GM19452 (cell line): ENCODE results near the gene PLA2G3.

Experiments
- ATAC-seq: cut with Tn5 transposase; IDR thresholded peaks from one replicate; pipeline ENCODE4 v1.9.1; 2021; ENCODE audit not compliant: unreplicated experiment

The PLA2G3 gene

GRCh38 chr22:31148488-31148887 is 8.2 kb upstream of the PLA2G3 start:
- ATAC-seq, result no peak

DNA sequence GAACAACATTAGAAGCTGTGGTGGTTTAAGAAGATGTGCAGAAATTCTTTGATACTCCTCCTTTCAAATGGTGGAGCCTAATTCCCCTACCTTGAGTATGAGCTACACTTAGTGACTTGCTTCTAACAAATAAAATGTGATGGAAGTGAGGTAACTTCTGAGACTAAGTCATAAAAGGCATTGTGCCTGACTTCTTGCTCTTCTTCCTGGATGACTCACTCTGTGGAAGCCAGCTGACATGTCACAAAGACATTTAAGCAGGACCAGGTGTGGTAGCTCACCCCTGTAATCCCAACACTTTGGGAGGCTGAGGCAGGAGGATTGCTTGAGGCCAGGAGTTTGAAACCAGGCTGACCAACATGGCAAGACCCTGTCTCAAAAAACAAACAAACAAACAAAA is 3.9 kb upstream of the PLA2G3 start:
- ATAC-seq, result no peak

GRCh38 chr22:31143537-31143936 is 3.2 kb upstream of the PLA2G3 start:
- ATAC-seq, result no peak

- ATAC-seq, result no peak
These were observed 2.7 kb upstream of the PLA2G3 start for GRCh38 chr22:31143038-31143437.

DNA sequence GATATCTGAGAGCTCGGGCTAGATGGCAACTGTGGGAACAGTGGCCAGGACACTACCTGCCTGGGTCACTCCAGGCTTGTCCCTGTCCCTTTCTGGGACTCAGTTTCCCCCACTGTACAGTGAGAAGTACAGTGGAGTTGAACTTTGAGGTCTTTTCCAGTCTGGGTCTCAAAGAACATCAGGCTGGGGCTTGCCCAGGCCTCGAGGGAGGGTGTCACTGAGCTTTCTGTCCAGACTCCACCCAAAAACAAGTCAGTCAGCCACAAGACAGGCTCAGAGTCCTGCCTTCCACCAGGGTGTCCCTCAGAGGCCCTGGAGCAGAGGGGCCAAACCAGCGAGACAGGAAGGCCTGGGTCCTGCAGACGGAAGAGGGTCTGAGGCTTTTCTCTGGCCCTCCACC is 2.0 kb upstream of the PLA2G3 start:
- ATAC-seq, result no peak

- no peak for ATAC-seq
These were observed 1.2 kb upstream of the PLA2G3 start for GRCh38 chr22:31141551-31141950.

GRCh38 chr22:31140746-31141145 is 438 bp upstream of the PLA2G3 start:
- no peak for ATAC-seq

DNA sequence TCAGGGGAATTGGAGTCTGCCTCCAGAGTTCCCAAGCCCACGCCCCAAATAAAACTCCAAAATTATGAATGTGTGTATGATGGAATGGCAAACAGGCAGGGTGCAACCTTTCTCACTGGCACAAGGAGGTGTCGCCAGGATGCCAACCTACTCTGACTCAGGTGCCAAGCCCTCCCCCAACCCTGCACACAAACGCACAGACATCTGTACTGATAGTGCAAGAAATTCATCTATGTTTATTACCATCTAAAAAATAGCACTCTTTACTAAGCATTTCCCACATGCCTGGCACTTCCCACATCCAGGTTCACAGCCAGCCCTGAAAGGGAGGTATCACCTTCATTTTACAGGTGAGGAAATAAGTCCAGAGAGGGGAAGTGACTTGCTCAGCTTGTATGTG is 1.2 kb downstream of the PLA2G3 start:
- ATAC-seq, result no peak

- no peak for ATAC-seq
These were observed 2.2 kb downstream of the PLA2G3 start for GRCh38 chr22:31138126-31138525.

DNA sequence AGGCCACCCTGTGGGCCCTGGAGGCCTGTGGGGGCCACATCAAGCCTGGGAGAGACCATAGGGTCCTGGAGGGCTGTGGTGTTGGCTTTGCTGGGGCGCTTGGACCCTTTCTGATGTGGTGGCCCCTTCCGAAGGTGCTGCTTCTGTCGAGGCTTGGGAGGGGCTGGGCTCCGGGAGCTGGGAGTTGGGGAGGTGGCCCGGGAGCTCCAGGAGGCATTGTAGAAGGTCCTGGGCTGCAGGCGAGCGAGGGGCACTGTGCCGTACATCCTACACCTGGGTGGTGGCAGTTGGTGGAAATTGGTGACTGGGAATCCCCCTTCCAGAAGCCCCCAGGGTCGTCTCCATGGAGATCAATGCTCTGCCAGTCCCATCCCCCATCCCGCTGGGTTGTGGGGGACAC is 2.6 kb downstream of the PLA2G3 start:
- ATAC-seq, result no peak

- no peak for ATAC-seq
These were observed 3.6 kb downstream of the PLA2G3 start for GRCh38 chr22:31136711-31137110.

DNA sequence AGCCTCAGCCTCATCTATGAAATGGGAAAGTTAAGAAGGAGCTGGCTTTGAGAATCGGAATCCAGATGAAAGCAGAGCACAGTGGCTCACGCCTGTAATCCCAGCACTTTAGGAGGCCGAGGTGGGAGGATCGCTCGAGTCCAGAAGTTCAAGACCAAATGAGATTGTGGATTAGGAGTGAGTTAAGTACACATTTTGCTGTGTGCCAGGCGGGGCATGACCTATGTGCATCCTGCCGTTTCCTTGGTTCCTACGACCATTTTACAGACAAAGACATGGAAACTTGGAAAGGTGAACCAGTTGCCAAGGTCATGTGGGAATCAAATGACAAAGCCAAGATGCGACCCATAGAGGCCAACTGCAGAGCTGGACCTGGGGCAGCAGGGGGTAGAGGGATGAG is 4.2 kb downstream of the PLA2G3 start:
- ATAC-seq, result no peak

DNA sequence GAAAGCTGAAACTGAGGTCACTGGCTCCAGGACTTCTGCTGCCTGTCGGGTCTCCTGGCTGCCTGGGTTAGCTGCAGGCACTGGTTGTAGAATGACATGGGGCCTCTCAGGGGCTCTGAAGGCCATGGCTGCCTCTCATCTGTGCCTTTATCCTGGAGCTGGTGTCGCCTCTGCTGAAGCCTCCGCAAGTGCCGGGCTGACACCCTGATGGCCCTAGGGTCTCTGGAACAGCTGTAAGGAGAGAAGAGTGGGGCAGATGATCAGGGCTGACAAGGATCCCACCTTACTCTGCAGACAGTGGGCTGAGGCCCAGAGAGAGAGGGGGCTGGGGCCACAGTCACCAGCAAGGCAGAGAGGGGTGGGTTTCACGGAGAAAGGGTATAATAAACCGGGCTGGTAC is 4.6 kb downstream of the PLA2G3 start:
- ATAC-seq, result no peak

DNA sequence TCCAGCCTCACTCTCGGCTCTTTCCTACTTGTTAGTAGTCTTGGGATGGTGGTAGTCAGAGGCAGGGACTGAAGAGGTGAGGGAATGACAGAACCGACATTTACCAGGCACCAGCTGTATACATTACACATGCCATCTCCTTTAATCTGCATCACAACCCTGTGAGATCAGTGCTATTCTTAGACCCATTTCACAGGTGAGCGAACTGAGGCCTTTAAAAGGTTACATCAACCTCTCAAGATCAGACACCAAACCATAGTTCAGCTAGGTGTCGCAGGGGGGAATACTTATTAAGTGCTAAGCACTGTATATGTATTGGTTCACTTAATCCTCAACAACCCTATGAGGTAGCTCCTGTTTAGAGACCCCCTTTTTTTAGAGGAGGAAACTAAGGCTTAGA is 5.6 kb downstream of the PLA2G3 start:
- ATAC-seq, result no peak

- ATAC-seq, result no peak
These were observed 6.4 kb downstream of the PLA2G3 start for GRCh38 chr22:31133911-31134310.

DNA sequence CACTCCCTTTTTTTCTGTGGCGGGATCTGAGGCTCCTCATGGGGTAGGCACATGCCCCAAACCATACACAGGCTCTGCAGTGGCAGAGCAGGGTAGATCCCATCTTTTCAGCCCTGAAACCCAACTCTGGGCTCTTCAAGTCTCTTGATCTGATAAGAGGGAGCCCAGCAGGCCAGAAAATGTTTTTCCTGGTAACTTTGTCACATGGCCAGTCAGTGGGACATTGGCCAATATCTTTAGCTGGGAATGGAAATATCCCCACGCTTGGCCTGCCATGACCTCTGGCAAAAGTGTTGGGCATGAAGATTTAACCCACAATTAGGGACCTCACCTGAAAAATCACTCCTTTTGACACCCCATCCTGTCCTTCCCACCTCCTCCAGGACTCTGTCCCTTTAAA is 9.4 kb downstream of the PLA2G3 start:
- no peak for ATAC-seq

DNA sequence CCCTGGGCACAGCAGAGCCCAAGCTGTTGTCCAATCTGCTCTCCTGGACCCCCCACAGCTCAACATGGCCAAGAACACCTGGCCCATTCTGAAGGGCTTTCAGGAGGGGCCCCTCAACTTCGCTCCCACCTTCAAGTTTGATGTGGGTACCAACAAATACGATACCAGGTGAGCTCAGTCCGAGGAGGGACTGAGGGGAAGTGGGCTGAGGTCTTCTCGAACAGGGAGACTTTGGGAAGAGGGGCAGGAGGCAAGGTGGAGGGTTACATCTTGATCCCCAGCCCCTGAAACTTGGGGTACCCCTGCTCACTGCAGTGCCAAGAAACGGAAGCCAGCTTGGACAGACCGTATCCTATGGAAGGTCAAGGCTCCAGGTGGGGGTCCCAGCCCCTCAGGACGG is 12.2 kb downstream of the PLA2G3 start:
- ATAC-seq, result no peak

GRCh38 chr22:31127181-31127772 is 13.0 kb downstream of the PLA2G3 start:
- no peak for ATAC-seq

DNA sequence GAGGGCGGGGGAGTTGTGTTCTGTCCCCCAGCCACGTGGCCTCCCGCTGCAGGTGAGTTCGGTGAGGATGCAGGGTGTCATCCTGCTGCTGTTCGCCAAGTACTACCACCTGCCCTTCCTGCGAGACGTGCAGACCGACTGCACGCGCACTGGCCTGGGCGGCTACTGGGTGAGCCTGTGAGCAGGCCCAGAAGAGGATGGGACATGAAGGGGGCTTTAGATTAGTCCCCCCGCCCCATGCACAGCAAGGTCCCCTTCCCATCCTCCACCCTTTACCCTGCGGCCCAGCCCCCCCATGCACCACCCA is 13.5 kb downstream of the PLA2G3 start:
- no peak for ATAC-seq

DNA sequence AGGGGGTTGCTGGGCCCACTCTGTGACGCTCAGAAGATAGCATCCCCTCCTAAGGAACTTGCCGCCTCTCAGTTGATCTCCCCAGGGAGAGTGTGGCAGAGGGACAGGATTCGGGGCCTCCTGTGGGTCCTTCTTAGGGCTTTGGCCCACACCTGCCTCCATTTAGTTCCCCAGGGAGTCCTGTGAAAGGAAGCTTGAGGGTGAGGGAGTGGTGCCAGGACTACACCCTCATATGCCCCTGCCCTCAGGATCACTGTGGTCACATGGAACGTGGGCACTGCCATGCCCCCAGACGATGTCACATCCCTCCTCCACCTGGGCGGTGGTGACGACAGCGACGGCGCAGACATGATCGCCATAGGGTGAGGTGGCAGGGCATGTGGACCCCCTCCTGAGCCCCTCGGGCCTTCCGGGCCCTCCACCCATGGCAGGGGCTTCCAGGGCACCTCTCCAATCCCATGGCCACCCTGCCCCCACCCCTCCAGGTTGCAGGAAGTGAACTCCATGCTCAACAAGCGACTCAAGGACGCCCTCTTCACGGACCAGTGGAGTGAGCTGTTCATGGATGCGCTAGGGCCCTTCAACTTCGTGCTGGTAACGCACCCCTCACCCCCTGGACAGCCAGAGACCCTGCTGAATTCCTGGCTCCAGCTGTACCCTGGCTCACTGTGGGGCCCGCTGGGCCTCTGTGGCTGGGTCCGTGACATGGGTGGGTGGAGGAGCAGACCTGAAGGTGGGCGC is 14.0 kb downstream of the PLA2G3 start:
- no peak for ATAC-seq

GRCh38 chr22:31125521-31126117 is 14.7 kb downstream of the PLA2G3 start:
- ATAC-seq, result no peak

GRCh38 chr22:31124811-31125465 is 15.4 kb downstream of the PLA2G3 start:
- no peak for ATAC-seq
